Subcutaneous adipose tissue (tissue), 4 donors: Measurements from ENCODE around the gene LRRC8A. TPM values are rescaled to one million over a fixed set of nuclear protein-coding genes. Genes with fewer than 3 reads are reported as not detected.

Source experiments
- CTCF ChIP-seq: fragments of 450-650 bp; IDR thresholded peaks from one replicate; pipeline ENCODE4 v1.5.1; 2016; ENCODE audit warnings: low read depth, mild to moderate bottlenecking, control low read depth, antibody characterized with exemption, moderate library complexity
- total RNA-seq, 4 donors: library from RNA; depleted of rRNA; stranded (reverse); fragments of >200 nt; gene quantifications; one replicate each; pipeline ENCODE4 v1.1.0, GENCODE V29; 2016

LRRC8A gene
- total RNA-seq, 4 donors from 2014 or later = 17.2 to 78.6 (median 24.4) TPM

GRCh38 chr9:128863647-128864046 is 18.3 kb upstream of the LRRC8A start:
- no peak for TF ChIP-seq CTCF

GRCh38 chr9:128870128-128870940 is 11.6 kb upstream of the LRRC8A start:
- TF ChIP-seq CTCF = no peak

- TF ChIP-seq CTCF = no peak
These were observed 4.1 kb upstream of the LRRC8A start for GRCh38 chr9:128877852-128878251.

GRCh38 chr9:128882677-128883603 is 1.0 kb downstream of the LRRC8A start:
- TF ChIP-seq CTCF = no peak

DNA sequence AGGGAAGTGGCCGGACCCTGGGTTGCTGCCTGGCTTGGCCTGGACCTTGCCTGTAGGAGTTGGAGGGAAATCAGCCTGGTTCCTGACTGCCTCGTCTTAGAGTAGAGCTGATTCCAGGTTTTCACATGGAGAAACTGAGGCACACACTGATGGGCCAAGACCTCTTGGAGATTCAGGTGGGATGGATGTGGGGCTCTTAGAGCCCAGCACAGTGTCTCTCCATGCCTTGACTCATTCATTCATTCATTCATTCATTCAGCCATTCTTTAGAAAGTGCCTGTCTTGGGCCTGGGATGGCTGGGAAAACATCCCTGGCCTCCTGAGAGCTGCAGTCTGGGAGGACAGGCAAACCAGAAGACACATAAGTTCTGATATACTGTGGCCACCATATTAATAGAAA is 2.2 kb downstream of the LRRC8A start:
- TF ChIP-seq CTCF = no peak

- no peak for TF ChIP-seq CTCF
These were observed 3.4 kb downstream of the LRRC8A start for GRCh38 chr9:128885376-128885775.

GRCh38 chr9:128885798-128886197 is 3.9 kb downstream of the LRRC8A start:
- no peak for TF ChIP-seq CTCF
